Amniotic stem cell (primary cell): Measurements from ENCODE around the gene HSFX2.
"Not testable (repeated sequence)": the region's sequence is repeated elsewhere in the genome, so short reads cannot be mapped to it uniquely, and the experiment has no call there.

Experiments used
- DNase-seq: peaks from one replicate; lab custom pipeline; 2025; lab: John Stamatoyannopoulos, UW

HSFX2 gene

DNA sequence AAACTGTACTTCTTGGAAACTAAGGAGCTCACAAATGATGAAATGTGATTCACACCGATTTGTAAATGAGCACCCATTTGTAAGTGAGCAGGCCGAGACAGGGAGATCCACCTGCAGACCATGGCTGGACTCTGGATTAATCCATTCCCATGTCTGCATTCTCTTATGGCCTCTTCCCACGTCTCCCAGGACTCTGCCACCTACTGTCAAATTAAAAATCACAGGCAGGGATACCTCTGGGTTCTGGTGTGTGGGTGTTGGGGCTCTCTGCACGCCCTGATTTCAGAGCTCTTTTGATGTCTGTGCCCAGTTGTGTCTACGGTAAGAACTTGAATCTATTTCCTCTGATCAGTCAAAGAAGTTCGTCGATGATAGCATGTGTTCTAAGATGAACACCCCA is 4.1 kb downstream of the HSFX2 start:
- DNase-seq: not testable (repeated sequence)

DNA sequence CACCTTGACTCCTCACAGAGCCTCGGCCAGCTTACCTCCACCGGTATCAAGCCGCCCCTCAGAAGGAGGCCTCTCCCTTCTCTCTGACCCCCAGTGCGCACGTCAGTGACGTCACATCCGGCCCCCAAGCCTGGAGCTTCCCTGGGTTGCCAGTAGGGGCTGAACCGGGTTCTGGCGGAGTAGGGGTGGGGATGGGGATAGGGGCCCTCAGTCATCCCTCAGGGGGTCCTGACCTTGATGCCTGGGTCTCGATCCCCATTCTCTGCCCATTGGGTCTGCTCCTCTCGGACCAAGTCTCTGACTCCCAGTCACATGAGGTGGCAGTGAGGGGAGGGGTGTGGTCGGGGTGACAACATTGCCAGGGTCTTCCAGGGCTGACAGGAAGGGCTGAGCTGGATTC is 7.8 kb downstream of the HSFX2 start, which contains the start of gene MAGEA9B:
MAGEA9B (minus strand) TSS at position 101 of the 400 bp plus-strand sequence. CDS start 4,280 bp downstream, outside the sequence.
- not testable (repeated sequence) for DNase-seq

DNA sequence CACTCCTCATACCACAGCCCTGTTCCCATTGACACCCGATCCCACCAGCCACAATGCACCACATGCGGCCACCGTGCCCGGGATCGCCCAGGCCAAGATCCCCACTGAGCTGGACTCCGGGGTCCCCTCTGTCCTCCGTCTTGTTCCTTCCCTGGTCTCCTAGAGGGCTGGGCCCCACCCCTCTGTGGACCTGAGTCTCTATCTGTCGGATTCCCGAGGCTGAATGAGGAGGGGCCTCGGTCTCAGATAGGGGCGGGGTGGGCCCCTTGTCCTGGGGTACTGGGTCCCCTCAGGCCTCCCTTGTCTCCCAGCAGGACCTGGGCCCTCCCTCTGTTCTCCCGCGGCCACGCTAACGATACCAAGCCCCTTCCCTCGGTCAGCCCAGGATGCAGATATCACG is 9.5 kb downstream of the HSFX2 start:
- not testable (repeated sequence) for DNase-seq

DNA sequence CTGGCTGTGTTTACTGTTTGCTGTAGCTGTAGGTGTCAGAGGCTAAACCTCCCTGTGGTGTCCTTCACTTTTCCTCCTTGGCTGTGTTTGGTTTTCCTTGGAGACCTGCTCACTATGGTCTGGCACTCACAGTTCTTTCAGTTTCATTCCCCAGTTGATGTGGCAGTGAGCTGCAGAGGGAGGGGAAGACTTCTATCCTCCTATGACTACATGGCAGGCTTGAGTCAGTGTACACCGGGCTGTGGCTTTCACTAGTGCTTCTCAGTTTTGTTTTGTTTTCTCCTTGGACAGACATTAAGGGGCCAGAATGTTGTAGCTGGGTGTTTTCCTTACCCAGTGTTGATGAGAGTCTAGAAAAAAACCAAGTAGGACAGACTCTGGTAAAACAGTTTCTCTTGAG is 21.7 kb downstream of the HSFX2 start:
- DNase-seq: not testable (repeated sequence)

DNA sequence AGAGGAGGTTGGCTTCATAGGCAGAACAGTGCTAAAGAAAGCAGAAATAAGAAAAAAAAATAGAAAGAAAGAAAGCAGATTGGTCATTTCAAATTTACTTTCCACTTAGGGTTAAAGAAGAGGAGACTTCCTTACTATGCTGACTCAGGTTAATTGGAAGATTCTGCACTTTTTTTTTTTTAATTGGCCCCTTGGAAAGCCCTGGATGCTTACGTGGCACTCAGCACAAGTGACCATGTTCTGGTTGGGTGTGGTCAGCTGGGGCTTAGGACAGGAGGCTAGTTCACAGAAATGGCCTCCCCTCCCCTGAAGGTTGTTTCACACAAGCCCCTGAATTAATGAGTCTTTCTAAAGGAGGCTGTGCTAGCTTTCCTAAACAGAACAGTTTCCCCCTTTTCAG is 22.4 kb downstream of the HSFX2 start:
- no peak for DNase-seq

DNA sequence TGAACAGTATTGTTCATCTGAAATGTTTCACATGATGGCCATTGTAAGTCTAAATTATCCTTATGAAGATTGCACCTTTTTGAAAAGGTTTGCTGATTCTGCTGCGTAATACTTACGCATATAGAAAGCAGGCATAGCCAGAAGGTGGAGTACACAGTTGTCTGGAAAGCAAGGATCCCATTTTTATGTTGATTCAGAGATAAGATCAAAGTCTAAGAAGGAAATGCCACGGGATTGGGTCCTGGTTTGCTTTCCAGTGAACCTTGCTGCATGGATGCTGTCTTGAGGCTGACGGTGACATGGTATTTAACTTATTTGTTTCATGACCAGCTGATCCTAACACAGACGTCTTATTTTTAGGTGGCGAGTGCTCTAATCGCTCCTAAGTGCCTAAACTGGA is 23.3 kb downstream of the HSFX2 start:
- DNase-seq: no peak

DNA sequence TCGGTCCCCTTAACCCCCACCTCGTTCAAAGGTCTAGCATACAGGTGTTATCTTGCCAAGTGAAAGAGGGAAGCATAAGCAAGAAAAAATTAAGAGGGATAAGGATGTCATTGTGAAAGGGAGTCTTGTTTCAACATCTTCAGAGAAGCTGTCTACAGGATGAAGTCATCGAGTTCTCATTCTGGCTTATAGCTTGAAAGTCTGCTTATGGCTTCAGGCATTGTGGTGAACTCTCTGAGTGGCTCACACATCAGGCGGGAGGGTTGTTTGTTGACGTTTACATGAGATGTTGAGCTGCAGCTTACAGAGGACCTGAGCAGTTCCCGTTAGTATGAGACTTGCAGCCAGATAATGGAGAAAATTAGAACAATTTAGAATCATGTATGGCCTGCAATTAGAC is 24.4 kb downstream of the HSFX2 start:
- peak; percentile 48 for DNase-seq

DNA sequence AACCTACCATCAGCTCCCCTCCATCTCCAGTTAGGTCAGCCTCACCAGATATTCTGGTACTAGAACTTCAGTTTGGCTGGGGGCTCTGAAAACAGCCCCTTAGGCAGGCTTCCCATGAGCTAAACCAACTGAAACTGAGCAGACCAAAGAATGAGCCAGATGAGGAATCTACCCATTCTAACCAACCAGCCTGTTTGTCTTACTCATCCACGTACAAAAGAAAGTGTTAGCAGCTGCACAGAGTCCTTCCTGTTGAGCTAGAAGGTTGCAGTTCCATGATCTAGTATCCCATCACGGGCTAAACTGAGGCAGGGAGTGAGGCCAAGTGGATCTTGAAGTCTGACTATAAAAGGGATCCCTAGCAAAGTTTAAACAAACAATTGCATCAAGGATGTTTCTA is 25.3 kb downstream of the HSFX2 start:
- DNase-seq: no peak

DNA sequence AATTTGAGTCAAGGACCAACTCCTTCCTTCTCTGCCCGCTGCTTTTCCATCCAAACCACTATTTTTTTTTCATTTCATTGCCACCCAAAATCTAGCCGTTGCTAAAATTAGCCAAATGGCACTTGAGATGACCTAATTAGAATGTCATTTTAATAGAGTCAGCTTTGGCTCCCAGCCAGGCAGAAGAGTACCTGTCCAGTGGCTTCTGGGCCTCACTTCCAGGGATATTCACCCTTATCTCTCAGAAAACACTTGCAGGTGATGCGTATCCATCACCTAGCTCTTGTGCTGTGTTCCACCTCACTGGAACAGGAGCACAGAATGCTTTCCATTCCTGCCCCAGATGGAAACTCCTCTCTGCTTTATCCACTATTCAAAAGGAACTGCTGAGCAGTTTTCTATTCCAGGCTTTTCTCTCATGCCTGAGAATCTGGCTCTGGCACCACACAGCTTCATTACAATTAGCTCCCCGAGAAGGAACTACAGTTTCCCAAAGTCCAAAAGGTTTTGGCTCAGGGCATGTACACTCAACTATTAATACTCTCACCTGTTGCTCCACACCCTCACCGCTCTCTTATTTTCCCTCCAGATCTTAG is 26.3 kb downstream of the HSFX2 start:
- no peak for DNase-seq

DNA sequence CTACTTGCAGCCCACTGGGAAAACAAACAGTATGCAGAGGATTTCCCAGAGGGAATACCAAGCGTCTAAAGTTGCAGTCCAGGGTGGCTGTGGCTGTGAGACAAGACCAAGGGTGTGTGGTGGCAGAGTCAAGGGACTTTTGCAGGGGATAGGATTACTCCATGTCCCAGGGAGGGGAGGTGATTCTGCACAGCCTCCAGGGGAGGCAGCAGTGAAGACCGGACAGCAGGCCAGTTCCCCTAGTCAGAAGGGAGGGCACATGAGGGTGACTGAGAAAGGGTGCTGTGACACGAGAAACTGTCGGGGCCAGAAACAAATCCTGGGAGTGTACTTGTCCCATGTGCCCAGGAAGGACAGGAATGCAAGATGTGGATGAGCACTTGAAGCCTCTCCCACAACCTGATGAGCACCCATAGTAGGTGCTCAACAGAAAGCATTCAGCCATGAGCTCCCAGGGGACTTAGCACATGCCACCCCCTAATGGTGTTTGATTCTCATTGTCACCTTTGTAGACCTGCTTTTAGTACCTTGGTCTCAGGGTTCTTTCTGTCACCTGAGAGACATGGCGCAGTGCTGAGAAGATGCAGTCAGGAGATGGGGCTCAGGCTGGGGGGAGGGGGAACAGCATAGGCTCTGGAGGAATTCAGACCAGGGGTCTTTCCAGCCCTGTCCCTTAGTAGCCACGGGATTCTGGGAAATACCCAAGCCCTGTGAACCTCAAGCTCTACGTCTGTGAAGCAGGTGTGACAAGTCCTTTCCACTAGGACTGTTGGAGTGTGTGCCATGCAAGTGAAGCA is 27.3 kb downstream of the HSFX2 start:
- no peak for DNase-seq

DNA sequence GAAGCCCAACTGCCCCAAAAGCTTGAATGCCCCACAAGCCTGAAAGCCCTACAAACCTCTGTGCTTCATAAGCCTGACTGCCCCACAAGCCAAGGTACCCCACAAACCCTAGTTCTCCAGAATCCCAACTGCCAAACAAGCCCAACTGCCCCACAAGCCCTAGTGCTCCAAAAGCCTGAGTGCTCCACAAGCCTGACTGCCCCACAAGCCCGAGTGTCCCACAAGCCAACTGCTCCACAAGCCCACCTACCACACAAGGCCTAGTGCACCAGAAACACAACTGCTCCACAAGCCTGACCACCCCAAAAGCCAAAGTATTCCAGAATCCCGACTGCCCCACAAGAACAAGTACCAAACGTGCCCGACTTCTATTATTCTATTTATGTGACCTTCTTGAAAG is 31.8 kb downstream of the HSFX2 start:
- DNase-seq: no peak

DNA sequence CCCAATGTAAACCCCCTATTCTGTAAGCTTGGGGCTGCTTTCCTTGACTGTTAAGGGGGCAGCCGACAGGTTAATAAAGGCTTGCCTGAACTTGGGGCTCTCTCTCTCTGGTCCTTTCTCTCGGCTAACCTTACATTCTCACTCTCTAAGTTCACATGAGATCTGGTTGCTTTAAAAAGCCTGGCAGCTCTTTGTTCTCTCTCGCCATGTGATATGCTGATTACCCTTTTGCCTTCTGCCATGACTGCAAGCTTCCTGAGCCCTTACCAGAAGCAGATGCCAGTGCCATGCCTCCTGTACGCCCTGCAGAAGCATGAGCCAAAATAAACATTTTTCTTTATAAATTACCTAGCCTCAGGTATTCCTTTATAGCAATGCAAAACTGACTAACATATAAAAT is 39.9 kb downstream of the HSFX2 start:
- not testable (repeated sequence) for DNase-seq

DNA sequence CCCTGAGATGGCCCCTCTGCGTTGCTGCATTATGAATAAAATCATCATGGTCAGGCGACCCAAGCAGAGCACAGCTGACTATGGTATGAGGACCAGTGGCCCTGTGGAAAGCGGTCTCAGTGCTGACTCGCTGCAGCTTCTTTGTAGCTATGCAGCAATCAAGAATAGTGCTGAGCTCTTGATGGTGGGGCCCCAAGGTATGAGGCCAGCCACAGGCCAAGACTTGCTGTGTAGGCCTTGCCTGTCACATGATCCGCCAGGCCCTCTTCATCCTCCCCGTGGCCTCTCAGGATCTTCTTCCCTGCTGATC is 43.2 kb downstream of the HSFX2 start:
- not testable (repeated sequence) for DNase-seq

DNA sequence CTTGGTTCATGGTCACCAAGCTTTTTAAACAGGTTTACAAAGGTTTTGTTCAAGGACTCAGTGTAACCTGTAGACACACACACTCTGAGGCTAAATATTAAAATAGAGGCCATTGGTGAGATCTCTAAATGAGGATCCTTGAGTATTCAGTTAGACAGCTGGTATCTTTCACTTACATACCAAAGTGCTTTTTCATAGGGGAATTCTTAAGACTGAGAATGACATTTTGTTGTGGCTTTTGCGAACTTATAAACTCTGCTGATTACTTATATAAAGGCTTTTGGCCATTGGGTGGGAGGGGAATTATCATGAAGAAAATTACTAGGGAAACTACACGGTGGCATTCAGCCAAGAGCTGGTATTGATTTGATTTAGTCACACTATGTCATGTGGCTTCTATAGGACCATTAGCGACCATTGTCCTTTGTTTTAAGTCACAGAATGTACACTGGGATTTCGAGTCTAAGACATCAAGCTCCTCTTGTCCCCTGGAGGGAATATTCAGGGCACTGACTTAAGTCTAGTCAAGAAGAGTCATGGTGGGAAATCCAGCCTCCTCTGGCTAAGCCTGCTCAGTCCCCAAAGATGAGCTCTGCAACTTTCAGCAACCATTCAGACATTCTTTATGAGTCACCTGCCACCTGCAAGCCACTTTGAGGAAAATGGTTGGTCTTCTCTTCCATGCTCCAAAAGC is 43.7 kb downstream of the HSFX2 start:
- DNase-seq: not testable (repeated sequence)

DNA sequence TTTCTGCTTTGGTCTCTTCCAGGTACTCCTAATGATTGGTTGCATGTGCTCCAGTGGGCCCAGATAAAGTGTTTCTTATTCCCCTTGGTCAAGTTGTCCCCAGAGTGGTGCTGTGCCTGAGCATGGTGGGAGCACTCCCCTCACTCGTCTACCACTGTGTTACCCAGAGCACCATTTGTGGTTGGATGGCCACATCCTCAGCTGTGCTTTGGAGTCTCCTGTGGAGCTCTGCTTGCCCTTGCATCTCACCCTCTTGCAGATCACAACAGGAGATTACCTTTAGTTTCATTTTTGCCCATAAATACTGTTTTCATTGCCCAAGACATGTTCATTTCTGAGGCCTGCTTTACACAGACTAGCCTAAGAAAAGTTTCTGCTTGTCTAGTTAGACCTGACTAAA is 44.7 kb downstream of the HSFX2 start:
- DNase-seq: not testable (repeated sequence)

DNA sequence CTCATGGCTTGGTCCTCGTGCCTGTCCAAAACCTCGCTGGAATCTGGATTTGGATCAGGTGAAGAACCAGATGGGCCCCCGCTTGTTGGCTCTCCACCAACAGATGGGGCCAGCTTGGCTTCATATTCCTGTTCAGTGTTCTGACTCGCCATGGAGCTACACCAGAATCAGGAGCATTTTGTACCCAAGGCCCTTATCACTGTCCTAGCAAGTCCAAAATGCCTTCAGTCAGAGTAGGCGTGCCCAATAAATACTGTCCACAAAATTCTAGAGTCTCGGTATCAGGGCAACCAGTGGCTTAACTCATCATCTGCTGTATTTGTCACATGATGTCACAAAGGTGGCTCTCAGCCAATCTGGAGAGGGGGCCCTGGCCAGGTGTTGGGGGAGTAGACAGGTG is 45.4 kb downstream of the HSFX2 start, which contains the start of gene HSFX3:
HSFX3 (minus strand) TSS at position 224 of the 400 bp plus-strand sequence; CDS start at position 152, 72 bp downstream.
- DNase-seq: not testable (repeated sequence)

DNA sequence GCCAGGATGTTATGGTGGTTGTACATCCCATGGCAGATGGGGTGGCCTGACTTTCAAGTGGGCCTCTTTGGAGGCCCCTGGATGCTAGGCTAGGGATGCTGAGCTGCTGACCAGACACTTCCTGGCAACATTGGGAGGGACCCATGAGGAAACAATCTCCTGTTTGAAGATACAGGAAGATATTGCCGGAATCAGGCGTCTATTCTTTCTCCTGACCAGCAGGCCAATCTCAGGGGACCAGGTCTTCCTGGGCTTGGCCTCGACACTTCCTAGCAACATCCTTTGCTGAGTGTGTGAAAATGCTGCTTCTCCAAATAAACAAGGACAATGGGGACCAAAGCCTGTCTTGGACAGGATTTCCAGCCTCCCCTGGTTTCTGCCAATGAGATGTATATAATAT is 47.3 kb downstream of the HSFX2 start:
- DNase-seq: not testable (repeated sequence)

DNA sequence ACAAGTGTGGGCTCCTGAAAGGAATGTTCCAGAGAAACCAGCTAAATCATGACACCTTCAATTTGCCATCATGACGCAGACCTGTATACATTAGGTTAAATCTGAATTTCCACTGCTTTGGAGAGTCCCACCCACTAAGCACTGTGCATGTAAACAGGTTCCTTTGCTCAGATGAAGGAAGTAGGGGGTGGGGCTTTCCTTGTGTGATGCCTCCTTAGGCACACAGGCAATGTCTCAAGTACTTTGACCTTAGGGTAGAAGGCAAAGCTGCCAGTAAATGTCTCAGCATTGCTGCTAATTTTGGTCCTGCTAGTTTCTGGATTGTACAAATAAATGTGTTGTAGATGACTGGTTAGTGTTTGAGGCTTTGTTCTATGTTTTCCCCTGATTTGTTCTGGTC is 48.2 kb downstream of the HSFX2 start:
- DNase-seq: not testable (repeated sequence)

DNA sequence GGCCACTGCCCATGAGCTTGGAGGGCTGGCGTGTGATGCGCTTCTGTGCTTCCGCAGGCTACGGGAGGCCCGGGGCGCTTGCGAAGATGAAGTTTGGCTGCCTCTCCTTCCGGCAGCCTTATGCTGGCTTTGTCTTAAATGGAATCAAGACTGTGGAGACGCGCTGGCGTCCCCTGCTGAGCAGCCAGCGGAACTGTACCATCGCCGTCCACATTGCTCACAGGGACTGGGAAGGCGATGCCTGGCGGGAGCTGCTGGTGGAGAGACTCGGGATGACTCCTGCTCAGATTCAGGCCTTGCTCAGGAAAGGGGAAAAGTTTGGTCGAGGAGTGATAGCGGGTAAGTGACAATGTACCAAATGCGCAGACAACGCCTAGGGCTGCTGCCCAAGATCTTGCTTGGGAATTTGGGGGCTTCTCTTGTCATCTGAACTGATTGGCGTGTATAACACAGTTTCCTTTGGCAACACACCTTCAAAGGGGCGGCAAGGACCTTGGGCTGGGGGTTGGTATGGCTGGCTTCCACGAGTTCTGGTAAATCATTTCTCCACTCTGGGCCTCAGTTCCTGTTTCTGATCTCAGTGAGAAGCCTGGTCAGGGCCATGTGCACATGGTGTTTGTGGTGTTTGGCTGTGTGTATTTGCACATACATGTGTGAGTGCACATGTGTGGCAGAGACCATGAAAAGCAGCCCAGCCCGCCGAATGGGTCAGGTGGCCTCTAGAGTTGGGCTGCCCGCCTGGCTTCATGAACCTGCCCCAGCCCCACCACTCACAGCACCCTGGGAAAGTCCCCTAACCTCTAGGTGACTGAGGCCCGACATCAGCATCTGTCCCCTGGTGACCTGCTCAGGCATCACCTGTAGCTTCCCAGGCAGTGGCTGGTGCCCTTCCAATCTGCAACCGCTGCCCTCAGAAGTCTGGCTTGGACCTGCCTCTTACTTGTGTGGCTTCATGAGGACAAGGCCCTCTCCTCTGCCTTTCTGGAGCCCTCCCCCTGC is 49.3 kb downstream of the HSFX2 start:
- not testable (repeated sequence) for DNase-seq
